Femur (tissue), 1 donor: ENCODE results near the gene ADAMTS2.

ENCODE experiments used
- DNase-seq: peaks from one replicate; pipeline ENCODE4 v3.0.0-alpha.2; 2017

Gene ADAMTS2

GRCh38 chr5:179343021-179343718 lies 2.1 kb downstream of the ADAMTS2 start:
- peak; percentile 40 for DNase-seq

DNA sequence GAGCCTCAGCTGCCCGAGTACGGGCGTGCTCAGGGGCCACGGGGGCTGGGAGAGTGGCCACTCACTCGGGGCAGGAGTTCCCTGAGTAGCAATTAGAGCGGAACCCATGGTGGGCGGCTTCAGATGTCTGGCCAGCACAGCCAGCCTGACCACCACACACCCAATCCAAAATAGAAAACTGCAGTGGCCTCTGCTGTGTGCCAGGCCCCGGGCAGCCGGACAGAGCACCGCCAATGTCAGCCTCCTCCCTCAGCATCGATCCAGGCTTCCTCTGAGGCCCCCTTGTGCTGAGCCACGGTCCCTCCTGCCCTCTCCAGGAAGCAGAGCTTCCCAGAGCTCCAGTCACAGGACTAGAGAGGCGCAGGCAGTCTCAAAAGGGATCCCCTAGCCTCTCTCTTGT lies 2.7 kb downstream of the ADAMTS2 start:
- DNase-seq: peak; percentile 79

- DNase-seq: no peak
Measured at GRCh38 chr5:179340465-179340864, 4.8 kb downstream of the ADAMTS2 start.

DNA sequence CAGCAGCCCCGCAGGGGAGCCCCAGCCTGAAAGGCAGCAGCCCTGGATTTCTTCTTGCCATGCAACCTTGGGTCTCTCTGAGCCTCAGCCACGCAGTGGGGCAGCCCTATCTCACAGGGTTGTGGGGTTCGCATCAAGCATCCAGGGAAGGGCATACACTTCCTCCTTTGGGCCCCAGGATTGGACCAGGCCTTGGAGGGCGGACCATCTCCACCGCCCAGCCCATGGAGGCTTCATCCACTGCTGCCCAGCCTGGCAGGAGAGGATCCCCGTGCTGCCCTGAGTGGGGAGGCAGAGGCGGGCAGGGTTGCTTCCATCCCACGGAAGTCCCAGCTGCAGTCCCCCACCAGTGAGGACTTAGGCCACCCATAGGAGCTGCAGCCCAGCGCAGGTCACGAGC lies 5.3 kb downstream of the ADAMTS2 start:
- no peak for DNase-seq

GRCh38 chr5:179339081-179339480 lies 6.2 kb downstream of the ADAMTS2 start:
- no peak for DNase-seq

GRCh38 chr5:179337796-179338676 lies 7.2 kb downstream of the ADAMTS2 start:
- no peak for DNase-seq

GRCh38 chr5:179336871-179337795 lies 8.1 kb downstream of the ADAMTS2 start:
- DNase-seq: no peak

GRCh38 chr5:179336126-179336870 lies 9.0 kb downstream of the ADAMTS2 start:
- no peak for DNase-seq

DNA sequence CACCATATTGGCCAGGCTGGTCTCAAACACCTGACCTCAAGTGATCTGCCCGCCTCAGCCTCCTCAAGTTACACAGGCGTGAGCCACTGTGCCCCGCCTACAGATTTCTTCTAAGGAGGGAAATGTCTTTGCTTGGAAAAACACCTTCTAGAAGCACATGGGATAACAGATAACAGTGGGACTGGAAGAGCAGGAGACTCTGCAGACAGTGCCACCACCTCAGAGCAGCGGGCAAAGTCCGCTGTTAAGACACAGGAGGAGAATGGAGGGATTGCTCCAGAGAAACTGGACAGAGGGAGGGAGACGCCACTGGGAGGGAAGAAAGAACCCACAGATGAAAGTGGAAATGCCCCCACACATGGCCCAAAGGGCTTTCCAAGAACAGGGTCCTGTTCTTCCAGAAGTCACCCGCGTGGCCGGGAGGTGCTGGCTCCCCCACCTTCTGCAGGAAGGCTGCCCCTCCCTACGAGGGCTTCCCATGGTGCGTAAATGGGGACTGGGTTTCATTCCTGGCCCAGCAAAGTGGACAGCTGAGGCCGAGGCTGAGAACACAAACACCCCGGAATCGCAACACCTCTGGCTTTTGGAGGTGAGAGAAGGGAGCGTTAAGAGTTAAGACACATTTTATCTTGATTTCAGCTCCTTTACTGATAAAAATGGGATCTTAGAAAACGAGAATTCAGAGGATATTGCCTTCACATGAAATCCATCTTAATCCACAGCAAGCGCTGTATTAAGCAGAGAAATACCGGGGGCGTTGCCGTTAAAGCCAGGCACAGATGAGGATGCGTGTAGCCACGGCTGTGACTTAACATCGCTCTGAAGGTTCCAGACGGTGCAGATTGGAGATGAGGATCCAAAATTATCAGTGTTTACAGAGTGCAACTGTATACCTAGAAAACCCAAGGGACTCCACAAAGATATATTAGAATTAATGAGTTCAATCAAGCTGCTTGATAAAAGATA lies 11.2 kb downstream of the ADAMTS2 start:
- DNase-seq: no peak

GRCh38 chr5:179332741-179333290 lies 12.4 kb downstream of the ADAMTS2 start:
- DNase-seq: no peak

GRCh38 chr5:179331591-179332375 lies 13.5 kb downstream of the ADAMTS2 start:
- DNase-seq: no peak

GRCh38 chr5:179330186-179330900 lies 14.9 kb downstream of the ADAMTS2 start:
- no peak for DNase-seq

- no peak for DNase-seq
Measured at GRCh38 chr5:179328291-179328690, 17.0 kb downstream of the ADAMTS2 start.

DNA sequence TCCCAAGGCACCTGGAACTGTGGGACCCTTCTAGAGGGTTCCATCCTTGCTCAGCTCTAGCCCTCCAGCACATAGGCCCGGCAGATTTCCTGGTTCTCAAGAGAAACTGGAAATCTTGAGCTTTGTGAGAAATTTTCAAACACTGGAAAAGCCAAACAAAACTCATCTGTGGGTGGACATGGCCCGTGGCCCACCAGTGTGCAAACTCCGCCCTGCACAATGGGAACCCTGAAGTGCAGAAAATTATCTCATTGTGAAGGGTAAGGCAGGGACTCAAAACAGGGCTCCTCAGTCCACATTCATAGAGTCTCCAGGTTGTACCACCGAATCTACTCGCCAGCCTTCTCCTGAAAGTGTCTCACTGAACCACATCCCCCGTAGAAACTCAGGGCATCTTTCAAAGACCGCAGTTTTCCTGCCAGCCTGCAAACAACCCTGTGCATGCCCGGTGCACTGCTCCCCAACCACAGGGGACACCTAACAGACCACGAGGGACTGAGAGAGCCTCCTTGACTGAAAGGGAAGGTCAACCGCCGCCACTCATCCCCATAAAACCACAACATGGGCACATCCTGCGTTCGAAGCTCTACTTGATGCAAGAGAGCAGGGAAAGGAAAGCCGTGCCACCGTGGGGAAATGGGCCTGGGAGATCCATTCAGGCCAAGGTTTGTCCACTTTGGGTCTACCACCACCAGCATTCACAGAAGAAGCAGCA lies 18.1 kb downstream of the ADAMTS2 start:
- peak; percentile 52 for DNase-seq

DNA sequence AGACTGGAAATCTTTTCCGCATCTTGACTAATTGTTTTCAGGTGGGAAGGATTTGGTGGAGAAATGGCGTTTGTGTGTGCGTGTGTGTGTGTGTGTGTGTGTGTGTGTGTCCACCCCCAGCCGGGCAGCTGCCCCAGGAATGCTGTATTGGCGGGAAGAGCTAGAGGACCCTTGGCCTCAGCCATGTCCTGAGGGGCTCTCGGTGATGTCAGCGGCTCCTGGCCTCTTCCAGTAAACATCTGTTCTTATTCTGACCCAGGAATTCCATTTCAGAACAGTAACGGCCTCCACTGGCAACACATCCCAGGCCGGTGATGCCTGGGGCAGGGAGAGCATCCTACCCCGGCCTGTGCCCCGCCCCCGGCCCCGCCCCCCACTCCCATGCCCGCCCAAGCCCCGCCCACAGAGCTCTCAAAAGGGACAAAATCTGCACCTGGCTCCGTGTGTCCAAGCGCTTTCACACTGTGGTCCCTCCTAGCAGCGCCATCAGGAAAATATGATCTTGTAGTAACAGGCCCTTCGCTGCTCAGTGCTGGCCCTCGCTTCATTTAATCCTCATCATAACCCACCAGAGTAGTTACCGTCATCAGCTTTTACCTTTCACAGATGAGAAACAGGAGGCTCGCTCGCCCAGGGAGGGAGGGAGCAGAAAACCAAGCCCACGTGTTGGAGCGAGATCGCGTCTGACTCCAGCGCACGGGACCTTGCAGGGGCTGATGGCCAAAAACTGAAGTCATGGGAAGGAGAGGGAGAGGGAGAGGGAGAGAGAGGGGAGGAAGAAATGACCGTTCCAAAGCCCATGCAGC lies 18.9 kb downstream of the ADAMTS2 start:
- DNase-seq: peak; percentile 94

- DNase-seq: no peak
Measured at GRCh38 chr5:179325296-179326031, 19.8 kb downstream of the ADAMTS2 start.

GRCh38 chr5:179324760-179325295 lies 20.4 kb downstream of the ADAMTS2 start:
- no peak for DNase-seq
